Heart right ventricle (tissue), 16 donors: Measurements from ENCODE around the gene MUTYH. TPM values are rescaled to one million over a fixed set of nuclear protein-coding genes. Genes with fewer than 3 reads are reported as not detected.
"Not testable (repeated sequence)": the region's sequence is repeated elsewhere in the genome, so short reads cannot be mapped to it uniquely, and the experiment has no call there.

Experiments used
- ATAC-seq, 8 donors: fragments of 200-7000 bp; cut with Tn5 transposase; one replicate each; pipeline ENCODE4 v1.9.1; 2020; ENCODE audit warnings: mild to moderate bottlenecking in 8 of 8, moderate library complexity in 8 of 8, moderate number of reproducible peaks in 1 of 8
- DNase-seq, 2 donors: peaks; one replicate each; pipeline ENCODE4 v3.0.0-alpha.2; 2020
- H3K27ac ChIP-seq, 10 donors: fragments of 200-600 bp; sonication (generic) in 2 of 10; one replicate each; pipeline versions ENCODE4 v1.5.0 to v1.8.0; 2020 to 2022; ENCODE audit warnings: mild to moderate bottlenecking in 3 of 10
- H3K27me3 ChIP-seq, 7 donors: fragments of 200-600 bp; one replicate each; pipeline ENCODE4 v1.8.0; 2021 to 2022; ENCODE audit warnings: mild to moderate bottlenecking in 2 of 7
- H3K36me3 ChIP-seq, 9 donors: fragments of 200-600 bp; sonication (generic) in 1 of 9; one replicate each; pipeline versions ENCODE4 v1.5.0 to v1.8.0; 2020 to 2022; ENCODE audit warnings: mild to moderate bottlenecking in 2 of 9
- H3K4me1 ChIP-seq, 9 donors: fragments of 200-600 bp; sonication (generic) in 1 of 9; one replicate each; pipeline versions ENCODE4 v1.5.0 to v1.8.0; 2020 to 2022; ENCODE audit warnings: mild to moderate bottlenecking in 4 of 9
- H3K4me3 ChIP-seq, 10 donors: fragments of 200-600 bp; sonication (generic) in 2 of 10; one replicate each; pipeline versions ENCODE4 v1.5.0 to v1.8.0; 2020 to 2022; ENCODE audit warnings: mild to moderate bottlenecking in 7 of 10, moderate library complexity in 2 of 10
- H3K9me3 ChIP-seq, 11 donors: fragments of 200-600 bp in 10 of 11; sonication (generic) in 2 of 11; one replicate each; pipeline versions ENCODE4 v1.5.0 to v1.8.0; 2013 to 2022; ENCODE audit warnings: mild to moderate bottlenecking in 2 of 11, control low read depth in 1 of 11, moderate library complexity in 1 of 11
- CTCF ChIP-seq, 9 donors: fragments of 200-600 bp; sonication (generic) in 2 of 9; IDR thresholded peaks; one replicate each; pipeline versions ENCODE4 v1.5.0 to v1.8.0; 2021 to 2022; ENCODE audit warnings: antibody characterized with exemption in 9 of 9, mild to moderate bottlenecking in 5 of 9, moderate library complexity in 1 of 9
- WGBS, 2 donors: extraction: QIAGEN DNeasy Blood & Tissue Kit; methylation state at CpG; one replicate each; pipeline ENCODE4 v1.1.7; 2013; ENCODE audit warnings: inconsistent platforms in 1 of 2; 5-methylcytosine and 5-hydroxymethylcytosine counted together
- intact Hi-C, 10 donors: fragments of 100-400 bp; cut with DNase I; formaldehyde crosslinking; loops; one replicate each; pipeline versions ENCODE4 v1.11.1 to v1.14.2; 2022
- polyA plus RNA-seq, 2 donors: library from polyadenylated mRNA; stranded (reverse); fragments of 200-250 nt; gene quantifications; one replicate each; pipeline ENCODE4 v1.2.3, GENCODE V29; 2013
- total RNA-seq, 10 donors: library from RNA; stranded (reverse); fragmentation: NEBNext Ultra II Directional in 3 of 10; extraction: Animal tissue kit (Norgen Biotek cat#: 25700) in 3 of 10; gene quantifications; one replicate each; pipeline versions ENCODE4 v1.2.1 to v1.2.4, GENCODE V29; 2021 to 2023
- donor health status: Arrhythmogenic right ventricular cardiomyopathy.
- donor health status: ischemic (EF 13 %, LVEDD 7.1; RV severe dilation, severe dysfunction).
- donor health status: healthy with polysubstance abuse.
- donor health status: DM: no; HTN: yes; CAD: no.
- donor health status: DM: no; HTN: no; CAD: no.
- donor health status: ischemic (EF 25% LVEDD 6.9; RV normal size, moderate dysfunction).
- donor health status: ischemic (EF 25% LVEDD 5.7; RV mildly dilated, moderate dysfunction).
- donor health status: healthy.
- donor health status: DM: yes; HTN: yes; CAD: no.
- donor health status: Ischemic cardiomyopathy.
- donor health status: ischemic (EF 35%, LVEDD 5.7; RV mildly dilated, moderate dysfunction).
- donor health status: nonischemic (EF 11% LVEDD 7.7; RV severe dilation, severe dysfunction).
- donor health status: DM: yes; HTN: yes; CAD: no.
- donor health status: PGD.
- donor health status: ischemic (EF 29% LVEDD 5.4; RV normal size, mild dysfunction).
- donor health status: nonischemic (EF 23%, LVEDD 6.1; RV moderate dilation, normal function).

Gene MUTYH
- total and polyA plus RNA-seq, 12 donors, result 6.0 to 20.3 (median 9.4) TPM

- Histone ChIP-seq H3K27ac (no peak overlapping the region), H3K4me3 (no peak overlapping the region), H3K4me1 (no peaks in the 10 kb centered on the region), H3K36me3 (no peaks in the 10 kb centered on the region), H3K9me3 (no peaks in the 10 kb centered on the region), H3K27me3 (no peaks in the 10 kb centered on the region)
- DNase-seq, result no peak
- 87 to 91% methylated on average over 2 of the region's 2 CpGs for WGBS, 2 donors
- intact Hi-C loops, result no loop called here
- no peak for ATAC-seq
- TF ChIP-seq CTCF (IDR thresholded peaks at IDR 0.05), result no peak
Observed at GRCh38 chr1:45291716-45292115, 48.5 kb downstream of the MUTYH start.

GRCh38 chr1:45291002-45291401, 49.2 kb downstream of the MUTYH start:
- intact Hi-C loops, ATAC-seq, H3K27me3 ChIP-seq, H3K36me3 ChIP-seq, DNase-seq, H3K27ac ChIP-seq, H3K4me1 ChIP-seq, H3K9me3 ChIP-seq, H3K4me3 ChIP-seq: not testable (repeated sequence)
- 85 to 91% methylated on average over 6 of the region's 6 CpGs for WGBS, 2 donors

- H3K27ac ChIP-seq, DNase-seq, H3K4me1 ChIP-seq, intact Hi-C loops, H3K27me3 ChIP-seq, H3K4me3 ChIP-seq, ATAC-seq, H3K9me3 ChIP-seq, H3K36me3 ChIP-seq: not testable (repeated sequence)
- WGBS, 2 donors, result 71 to 83% methylated on average over 2 of the region's 3 CpGs
Observed at GRCh38 chr1:45286521-45286920, 53.7 kb downstream of the MUTYH start.

GRCh38 chr1:45284858-45285257, 55.4 kb downstream of the MUTYH start:
- 75 to 79% methylated on average over 9 of the region's 9 CpGs for WGBS, 2 donors
- H3K9me3 ChIP-seq, H3K27ac ChIP-seq, H3K4me1 ChIP-seq, H3K27me3 ChIP-seq, H3K4me3 ChIP-seq, H3K36me3 ChIP-seq, ATAC-seq, DNase-seq, intact Hi-C loops: not testable (repeated sequence)

- Histone ChIP-seq H3K4me1 (peaks cover 0 to 6% (median 0%) of the 10 kb centered on the region in 9 donors), H3K9me3 (peaks cover 0 to 12% (median 0%) of the 10 kb centered on the region in 11 donors), H3K27me3 (no peaks in the 10 kb centered on the region), H3K27ac (no peak overlapping the region), H3K4me3 (no peak overlapping the region), H3K36me3 (no peaks in the 10 kb centered on the region)
- DNase-seq (no peak), ATAC-seq (no peak)
- TF ChIP-seq CTCF (IDR thresholded peaks at IDR 0.05), result no peak
- 51 to 61% methylated on average over 3 of the region's 3 CpGs for WGBS, 2 donors
- intact Hi-C loops, result no loop called here
Observed at GRCh38 chr1:45282351-45282750, 57.9 kb downstream of the MUTYH start.

Other genes with a start within 250 kb of the MUTYH start
- 1 to 10 TPM in 4 of 10 donors, under 1 TPM in 6; 0.30 to 1.7 (median 0.81) TPM for gene ZSWIM5, start 133.8 kb downstream of the MUTYH start, total RNA-seq
- gene ZSWIM5, start 133.8 kb downstream of the MUTYH start, polyA plus RNA-seq, result under 1 TPM; 0.22 to 0.25 TPM
- under 1 TPM in 3 of 10 donors, not detected in 7; 0.17 to 0.45 (median 0.30) TPM for gene HPDL, start 13.5 kb downstream of the MUTYH start, total RNA-seq
- gene HPDL, start 13.5 kb downstream of the MUTYH start, polyA plus RNA-seq, result under 1 TPM; 0.37 to 0.62 TPM
- 1 to 10 TPM; 2.7 to 6.6 (median 4.1) TPM for gene TOE1, start 270 bp downstream of the MUTYH start, total RNA-seq
- 1 to 10 TPM; 3.5 to 4.4 TPM for gene TOE1, start 270 bp downstream of the MUTYH start, polyA plus RNA-seq
- 1 to 10 TPM in 8 of 10 donors, under 1 TPM in 2; 0.77 to 2.6 (median 1.3) TPM for gene TESK2, start 150.7 kb upstream of the MUTYH start, total RNA-seq
- gene TESK2, start 150.7 kb upstream of the MUTYH start, polyA plus RNA-seq, result 1 to 10 TPM in 1 of 2 donors, under 1 TPM in 1; 0.95 to 1.2 TPM
- 1 to 10 TPM in 3 of 10 donors, under 1 TPM in 6, not detected in 1; 0.31 to 3.1 (median 0.59) TPM for gene CCDC163, start 159.6 kb upstream of the MUTYH start, total RNA-seq
- 1 to 10 TPM in 1 of 2 donors, under 1 TPM in 1; 0.37 to 1.9 TPM for gene CCDC163, start 159.6 kb upstream of the MUTYH start, polyA plus RNA-seq
- gene MMACHC, start 159.9 kb upstream of the MUTYH start, total RNA-seq, result 10 to 100 TPM in 9 of 10 donors, 1 to 10 TPM in 1; 7.8 to 24.6 (median 18.9) TPM
- gene MMACHC, start 159.9 kb upstream of the MUTYH start, polyA plus RNA-seq, result 10 to 100 TPM in 1 of 2 donors, 1 to 10 TPM in 1; 3.6 to 12.7 TPM
- 100 to 1,000 TPM; 212 to 421 (median 289) TPM for gene PRDX1, start 181.4 kb upstream of the MUTYH start, total RNA-seq
- 100 to 1,000 TPM; 377 to 610 TPM for gene PRDX1, start 181.4 kb upstream of the MUTYH start, polyA plus RNA-seq
- gene AKR1A1, start 210.4 kb upstream of the MUTYH start, total RNA-seq, result 10 to 100 TPM; 38.0 to 88.2 (median 44.3) TPM
- 10 to 100 TPM; 67.4 to 91.8 TPM for gene AKR1A1, start 210.4 kb upstream of the MUTYH start, polyA plus RNA-seq
- gene NASP, start 243.6 kb upstream of the MUTYH start, total RNA-seq, result 10 to 100 TPM; 26.6 to 49.1 (median 30.3) TPM
- 100 to 1,000 TPM in 1 of 2 donors, 10 to 100 TPM in 1; 67.6 to 127 TPM for gene NASP, start 243.6 kb upstream of the MUTYH start, polyA plus RNA-seq